SHP77 treated with DMSO at 0.1 percent for 48 hours (cell line): ENCODE measurements around the gene IDH3G.
A peak's percentile ranks its signal among the peaks of the same experiment; 100 is the strongest.

ENCODE experiments used
- DNase-seq: peaks from one replicate; lab custom pipeline; 2025; lab: John Stamatoyannopoulos, UW

Gene IDH3G

DNA sequence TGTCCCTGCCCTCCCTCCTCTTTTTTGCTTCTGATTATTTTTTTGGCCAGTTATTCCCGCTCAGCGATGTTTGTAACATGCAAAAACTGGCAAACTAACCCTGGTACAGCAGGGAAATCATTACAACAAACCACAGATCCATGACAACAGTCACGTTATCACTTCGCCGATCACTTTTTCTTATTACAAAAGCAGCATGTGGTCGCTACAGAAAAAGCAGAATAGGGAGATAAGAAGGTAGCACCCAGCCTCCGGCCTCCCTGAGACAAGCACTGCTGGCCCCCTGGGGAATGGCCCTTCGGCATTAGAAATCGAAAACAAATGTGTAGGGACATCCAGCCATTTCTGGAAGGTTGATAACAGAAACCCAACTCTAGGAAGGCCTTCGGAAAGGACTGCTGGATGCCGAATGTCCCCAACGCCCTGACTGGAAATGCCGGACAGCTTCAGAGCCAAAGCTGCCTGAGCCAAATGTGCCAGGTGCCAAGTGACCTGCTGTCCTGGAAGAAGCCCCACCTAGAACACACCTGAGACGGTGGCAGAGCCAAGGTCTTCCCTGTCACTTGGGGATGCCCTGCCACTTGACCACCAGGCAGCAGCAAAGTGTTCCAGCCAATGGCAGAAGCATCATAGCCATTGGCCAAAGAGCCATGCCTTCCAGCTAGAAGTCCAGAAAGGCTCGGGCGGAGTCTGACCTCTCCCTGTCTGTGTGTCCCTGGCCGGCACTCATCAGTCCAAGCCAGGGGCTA, 2.9 kb downstream of the IDH3G start:
- DNase-seq, result no peak

DNA sequence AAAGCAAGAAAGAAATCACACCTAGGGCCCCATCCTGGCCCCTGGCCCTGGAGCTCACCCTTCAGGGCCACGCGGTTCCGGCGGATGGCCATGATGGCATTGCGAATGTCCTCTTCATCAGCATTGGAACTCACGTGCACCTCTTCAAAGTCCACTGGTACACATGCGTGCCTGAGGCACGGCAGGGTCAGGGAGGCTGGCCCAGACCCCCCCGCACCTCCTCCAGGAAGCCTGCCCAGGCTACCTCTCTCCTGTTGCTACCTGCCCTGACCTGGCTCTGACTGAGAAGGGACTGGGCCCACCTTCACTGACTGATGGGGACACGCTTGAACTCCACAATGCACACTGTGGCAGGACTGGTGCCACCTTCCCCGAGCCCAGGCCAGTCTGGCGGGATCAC, 4.5 kb downstream of the IDH3G start:
- DNase-seq, result no peak

DNA sequence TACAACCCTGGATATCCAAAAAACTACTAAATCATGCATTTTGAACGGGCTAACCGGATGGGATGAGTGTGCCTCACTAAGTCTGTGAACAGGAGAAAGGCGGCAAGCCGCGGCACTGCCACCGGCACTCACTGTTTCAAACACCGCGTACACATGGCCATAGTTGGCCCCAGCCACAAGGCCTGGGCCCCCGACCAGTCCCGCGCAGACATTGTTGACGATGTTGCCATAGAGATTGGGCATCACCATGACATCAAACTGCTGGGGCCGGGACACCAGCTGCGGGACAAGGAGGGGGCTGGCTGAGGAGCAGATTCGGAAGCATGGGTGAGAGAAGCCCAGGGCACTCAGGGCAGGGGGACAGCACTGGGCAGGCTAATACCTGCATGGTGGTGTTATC, 7.5 kb downstream of the IDH3G start:
- no peak for DNase-seq

DNA sequence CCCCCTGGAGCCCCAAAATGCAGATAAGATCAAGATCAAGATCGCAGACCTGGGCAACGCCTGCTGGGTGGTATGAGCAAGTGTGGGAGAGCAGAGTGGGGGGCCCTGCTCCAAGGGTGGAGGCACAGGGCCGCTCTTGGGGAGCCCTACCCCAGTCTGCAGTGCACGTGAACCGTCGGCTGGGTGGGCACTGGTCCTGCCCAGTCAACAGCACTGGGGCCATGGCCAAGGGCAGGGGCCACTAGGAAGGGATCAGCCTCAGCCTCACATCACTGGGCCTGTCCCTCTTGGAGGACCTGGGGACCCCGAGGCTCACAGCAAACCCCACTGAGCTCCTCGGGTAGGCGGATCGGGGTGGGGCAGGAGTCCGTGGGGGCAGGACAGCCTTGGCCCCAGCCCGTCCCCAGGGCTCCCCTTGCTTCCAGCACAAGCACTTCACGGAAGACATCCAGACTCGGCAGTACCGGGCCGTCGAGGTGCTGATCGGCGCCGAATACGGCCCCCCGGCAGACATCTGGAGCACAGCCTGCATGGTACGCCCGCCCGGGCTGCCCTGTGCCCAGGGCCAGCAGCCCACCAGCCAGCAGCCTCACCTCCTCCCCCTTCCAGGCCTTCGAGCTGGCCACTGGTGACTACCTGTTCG, 9.7 kb downstream of the IDH3G start:
- DNase-seq, result no peak

- no peak for DNase-seq
Observed at GRCh38 chrX:153783378-153784013, 10.7 kb downstream of the IDH3G start.

- DNase-seq, result no peak
Observed at GRCh38 chrX:153782871-153783270, 11.3 kb downstream of the IDH3G start.

- DNase-seq, result peak; percentile 68
Observed at GRCh38 chrX:153782313-153782712, 11.9 kb downstream of the IDH3G start.

DNA sequence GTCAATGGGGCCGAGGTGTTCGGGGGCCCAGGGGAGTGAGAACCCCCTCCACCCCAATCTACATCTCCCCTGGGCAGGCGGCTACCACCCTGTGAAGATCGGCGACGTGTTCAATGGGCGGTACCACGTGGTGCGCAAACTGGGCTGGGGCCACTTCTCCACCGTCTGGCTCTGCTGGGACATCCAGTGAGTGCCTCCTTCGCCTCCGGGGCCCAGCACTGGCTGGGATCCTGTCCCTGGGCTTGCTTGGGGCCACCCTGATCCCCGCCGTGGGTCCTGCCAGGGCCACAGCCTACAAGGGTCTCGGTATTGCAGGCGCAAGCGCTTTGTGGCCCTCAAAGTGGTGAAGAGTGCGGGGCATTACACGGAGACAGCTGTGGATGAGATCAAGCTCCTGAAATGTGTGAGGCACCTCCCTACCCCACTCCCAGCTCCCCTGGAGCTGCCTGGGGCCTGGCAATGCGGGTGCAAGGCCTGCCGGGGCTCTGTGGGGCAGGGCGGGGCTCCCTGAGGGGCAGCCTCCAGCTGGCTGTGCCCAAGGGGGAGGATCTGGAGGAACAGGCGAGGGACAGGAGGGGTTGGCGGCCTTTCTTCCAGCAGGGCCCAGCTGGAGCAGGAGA, 12.6 kb downstream of the IDH3G start:
- DNase-seq, result no peak

DNA sequence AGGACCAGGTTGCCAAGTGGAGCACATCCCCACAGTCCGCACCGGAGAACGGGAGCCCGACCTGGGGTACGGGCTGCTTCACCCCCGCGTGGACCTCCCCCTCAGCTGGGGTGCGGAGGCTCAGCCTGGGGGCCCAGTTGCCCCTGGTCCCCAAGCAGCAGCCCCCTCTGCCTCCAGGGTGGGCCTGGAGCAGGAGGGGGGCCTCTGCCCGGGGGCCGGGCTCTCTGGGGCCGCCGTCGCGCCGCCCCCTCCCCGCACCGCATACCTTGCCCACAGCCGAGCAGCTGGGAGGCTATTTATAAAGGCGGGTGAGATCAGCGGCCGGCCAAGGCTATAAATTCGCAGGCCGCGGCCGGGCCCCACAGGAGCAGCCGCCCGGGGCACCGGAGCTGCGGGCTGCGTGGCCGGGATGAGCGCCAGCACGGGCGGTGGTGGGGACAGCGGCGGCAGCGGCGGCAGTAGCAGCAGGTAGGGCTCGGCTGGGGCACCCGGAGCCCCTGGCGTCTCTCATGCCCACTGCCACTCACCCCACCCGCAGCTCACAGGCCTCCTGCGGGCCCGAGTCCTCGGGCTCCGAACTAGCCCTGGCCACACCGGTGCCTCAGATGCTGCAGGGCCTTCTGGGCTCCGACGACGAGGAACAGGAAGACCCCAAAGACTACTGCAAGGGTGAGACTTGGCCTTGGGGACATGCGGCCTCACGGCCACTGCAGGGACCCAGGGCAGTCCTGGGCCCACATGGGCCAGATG, 13.3 kb downstream of the IDH3G start, which contains the start of gene SRPK3:
TSS of gene SRPK3 (plus strand) at position 364 of the 750 bp plus-strand sequence. CDS start at position 410, 46 bp downstream.
- no peak for DNase-seq

DNA sequence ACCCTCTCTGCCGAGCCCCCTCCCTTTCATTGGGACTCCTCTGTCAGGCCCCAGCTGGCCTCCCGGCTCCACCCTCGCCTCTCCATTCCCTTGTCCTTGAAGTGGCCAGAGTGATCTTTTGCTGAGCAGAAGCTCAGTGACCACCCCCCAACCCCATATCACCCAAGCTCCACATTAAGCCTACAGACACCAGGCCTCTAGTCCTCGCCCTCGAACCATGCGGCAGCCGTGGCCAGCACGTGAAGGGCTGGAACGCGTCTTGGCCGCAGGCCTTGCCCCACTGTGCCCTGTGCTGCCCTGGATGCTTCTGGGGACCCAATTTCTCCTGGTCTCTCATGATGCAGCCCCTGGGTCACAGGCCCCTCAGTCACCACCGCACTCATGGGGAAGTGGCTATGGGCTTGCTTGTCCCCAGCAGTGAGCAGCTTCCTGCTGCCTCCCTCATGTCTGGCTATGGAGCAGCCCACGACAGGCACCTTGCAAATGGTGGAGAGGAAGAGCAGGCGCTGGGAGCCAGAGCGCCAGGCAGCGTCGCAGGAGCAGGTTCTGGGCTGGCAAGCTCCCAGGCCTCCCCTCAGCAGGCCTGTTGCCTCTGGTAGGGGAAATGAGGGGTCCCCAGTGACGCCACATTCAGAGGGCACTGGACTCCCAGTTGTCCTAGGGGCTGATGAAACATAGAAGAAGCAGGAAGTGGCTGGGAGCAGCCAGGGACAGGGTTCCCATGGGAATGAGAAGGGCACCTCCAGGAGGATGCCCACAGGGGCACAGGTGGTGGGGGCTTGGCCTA, 14.1 kb downstream of the IDH3G start:
- no peak for DNase-seq

DNA sequence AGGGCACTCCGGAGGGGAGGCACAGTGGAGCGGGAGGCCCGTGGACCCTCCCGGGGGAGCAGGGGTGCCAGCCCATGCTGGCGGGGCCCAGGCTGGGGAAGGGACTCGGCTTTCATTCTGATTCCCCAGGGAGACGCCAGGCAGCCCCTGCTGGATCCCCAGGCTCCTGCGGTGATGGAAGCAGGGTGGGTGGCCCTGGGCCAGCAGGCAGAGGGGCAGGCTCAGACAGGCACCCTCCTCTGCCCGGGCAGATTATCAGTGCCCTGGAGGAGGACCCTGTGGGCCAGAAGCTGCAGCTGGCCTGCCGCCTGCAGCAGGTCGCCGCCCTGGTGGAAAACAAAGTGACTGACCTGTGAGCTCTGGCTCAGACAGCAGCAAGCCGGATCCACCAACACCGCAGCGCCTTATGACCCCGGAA, 15.5 kb downstream of the IDH3G start:
- DNase-seq, result no peak

GRCh38 chrX:153778181-153778580, 16.0 kb downstream of the IDH3G start:
- no peak for DNase-seq

DNA sequence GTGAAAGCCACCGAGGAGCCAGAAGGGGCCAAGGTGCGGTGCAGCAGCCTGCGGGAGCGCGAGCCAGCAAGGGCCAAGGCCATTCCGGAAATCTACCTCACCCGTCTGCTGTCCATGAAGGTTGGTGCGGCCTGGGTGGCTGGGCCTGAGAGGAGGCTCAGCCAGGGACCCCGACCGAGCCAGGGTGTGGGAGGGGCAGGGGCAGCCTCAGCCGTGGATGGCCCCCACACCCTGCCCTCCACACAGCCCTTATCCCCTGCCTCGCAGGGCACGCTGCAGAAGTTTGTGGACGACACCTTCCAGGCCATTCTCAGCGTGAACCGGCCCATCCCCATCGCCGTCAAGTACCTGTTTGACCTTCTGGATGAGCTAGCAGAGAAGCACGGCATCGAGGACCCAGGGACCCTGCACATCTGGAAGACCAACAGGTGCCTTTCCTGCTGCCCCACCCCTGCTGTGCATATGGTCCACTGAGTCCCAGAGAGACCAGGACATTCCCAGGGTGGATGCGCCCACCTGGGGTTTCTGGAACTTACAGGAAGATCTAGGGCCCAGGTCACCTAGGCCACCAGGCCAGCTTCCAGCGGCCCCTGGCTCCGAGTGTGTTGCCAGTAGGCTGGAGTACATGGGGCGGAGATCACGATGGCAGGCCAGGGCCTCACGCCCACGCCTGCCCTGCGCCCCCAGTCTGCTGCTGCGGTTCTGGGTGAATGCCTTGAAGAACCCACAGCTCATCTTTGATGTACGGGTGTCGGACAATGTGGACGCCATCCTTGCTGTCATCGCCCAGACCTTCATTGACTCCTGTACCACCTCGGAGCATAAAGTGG, 16.7 kb downstream of the IDH3G start:
- no peak for DNase-seq

- DNase-seq, result no peak
Observed at GRCh38 chrX:153776611-153777045, 17.5 kb downstream of the IDH3G start.

DNA sequence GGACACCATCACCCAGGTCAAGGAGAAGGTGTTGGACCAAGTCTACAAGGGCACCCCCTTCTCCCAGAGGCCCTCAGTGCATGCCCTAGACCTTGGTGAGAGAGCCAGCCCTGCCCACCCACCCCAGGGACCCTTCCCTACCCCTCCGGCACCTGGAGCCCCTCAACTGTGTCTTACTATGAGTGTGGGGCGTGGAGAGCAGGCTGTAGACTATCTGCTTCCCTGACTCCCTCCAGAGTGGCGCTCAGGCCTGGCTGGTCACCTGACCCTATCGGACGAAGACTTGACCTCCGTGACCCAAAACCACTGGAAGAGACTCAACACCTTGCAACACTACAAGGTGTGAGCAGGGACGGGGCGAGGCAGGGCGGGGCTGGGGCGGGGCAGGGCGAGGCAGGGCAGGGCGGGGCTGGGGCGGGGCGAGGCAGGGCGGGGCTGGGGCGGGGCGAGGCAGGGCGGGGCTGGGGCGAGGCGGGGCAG, 18.0 kb downstream of the IDH3G start:
- no peak for DNase-seq

- no peak for DNase-seq
Observed at GRCh38 chrX:153775293-153776119, 18.7 kb downstream of the IDH3G start.

GRCh38 chrX:153774576-153775292, 19.4 kb downstream of the IDH3G start:
- DNase-seq, result no peak
